Hepatic stellate cell (primary cell): ENCODE data around the gene ARL17A.
"Not testable (repeated sequence)": the region's sequence is repeated elsewhere in the genome, so short reads cannot be mapped to it uniquely, and the experiment has no call there.

ENCODE experiments used
- DNase-seq: peaks from one replicate; pipeline ENCODE4 v3.0.0; 2011; ENCODE audit warnings: low spot score

ARL17A gene

GRCh38 chr17:46579083-46580075, at the start of gene ARL17A:
Gene ARL17A, minus strand, starts transcription at chr17:46579691. Its CDS starts 3,369 bp downstream, at chr17:46576322.
- DNase-seq: not testable (repeated sequence)

GRCh38 chr17:46628753-46629436, 49.4 kb upstream of the ARL17A start:
- DNase-seq: not testable (repeated sequence)

GRCh38 chr17:46627452-46627851, 48.0 kb upstream of the ARL17A start:
- DNase-seq: not testable (repeated sequence)

GRCh38 chr17:46624726-46625125, 45.2 kb upstream of the ARL17A start:
- DNase-seq: not testable (repeated sequence)

DNA sequence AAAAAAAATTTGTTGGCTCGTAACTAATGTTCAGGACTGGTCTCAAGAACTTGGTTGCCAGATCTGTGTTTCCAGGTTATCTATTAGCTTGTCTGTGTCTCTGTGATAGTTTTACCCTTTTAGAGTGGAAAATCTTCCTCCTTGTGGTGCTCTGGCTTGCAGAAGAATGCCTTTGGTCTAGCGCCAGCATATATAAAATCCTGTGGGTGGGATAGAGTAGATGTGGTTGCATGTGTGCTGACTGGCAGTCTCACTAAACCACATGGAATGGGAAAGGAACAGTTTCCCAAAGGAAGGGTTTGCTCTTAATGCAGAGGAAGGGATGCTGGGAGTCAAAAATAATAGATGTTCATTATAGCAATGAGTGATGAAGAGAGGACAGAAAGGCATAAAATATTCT, 44.3 kb upstream of the ARL17A start:
- not testable (repeated sequence) for DNase-seq

DNA sequence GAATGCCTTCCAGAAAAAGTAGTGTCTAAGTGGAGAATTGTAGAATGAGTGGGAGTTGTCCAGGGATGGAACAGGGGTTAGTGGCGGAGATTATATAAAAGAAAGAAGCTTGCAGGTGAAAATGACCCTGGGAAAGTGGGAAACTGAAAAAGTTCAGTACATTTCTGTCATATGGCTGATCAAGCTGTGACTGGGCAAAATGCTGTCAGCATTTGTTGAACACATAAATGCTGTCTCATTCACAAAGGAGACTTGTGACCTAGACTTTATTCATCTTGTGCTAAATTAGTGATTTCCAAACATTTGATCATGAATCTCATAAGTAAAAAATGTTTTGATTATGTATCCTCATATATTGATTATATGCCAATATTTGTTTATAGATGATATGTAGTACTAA, 39.5 kb upstream of the ARL17A start:
- DNase-seq: not testable (repeated sequence)

- DNase-seq: not testable (repeated sequence)
These were observed 37.6 kb upstream of the ARL17A start for GRCh38 chr17:46617121-46617520.

DNA sequence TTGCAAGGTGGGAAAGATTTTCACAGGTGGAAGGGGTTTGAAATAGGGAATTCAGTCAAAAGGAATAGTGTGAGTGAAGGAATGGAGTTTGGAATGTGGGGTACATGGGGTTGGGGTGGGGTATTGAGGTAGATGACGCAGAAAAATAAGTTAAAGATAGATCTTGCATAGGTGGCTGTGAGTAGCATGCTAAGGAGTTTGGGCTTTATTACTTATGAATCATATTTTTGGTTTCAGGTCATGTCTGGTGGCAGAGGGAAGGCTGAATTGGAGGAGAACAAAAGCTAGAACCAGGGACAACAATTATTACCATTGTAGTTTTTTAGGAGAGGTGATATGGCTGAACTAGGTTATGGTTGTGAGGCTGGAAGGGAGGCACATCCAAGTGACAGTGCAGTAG, 34.4 kb upstream of the ARL17A start:
- DNase-seq: not testable (repeated sequence)

DNA sequence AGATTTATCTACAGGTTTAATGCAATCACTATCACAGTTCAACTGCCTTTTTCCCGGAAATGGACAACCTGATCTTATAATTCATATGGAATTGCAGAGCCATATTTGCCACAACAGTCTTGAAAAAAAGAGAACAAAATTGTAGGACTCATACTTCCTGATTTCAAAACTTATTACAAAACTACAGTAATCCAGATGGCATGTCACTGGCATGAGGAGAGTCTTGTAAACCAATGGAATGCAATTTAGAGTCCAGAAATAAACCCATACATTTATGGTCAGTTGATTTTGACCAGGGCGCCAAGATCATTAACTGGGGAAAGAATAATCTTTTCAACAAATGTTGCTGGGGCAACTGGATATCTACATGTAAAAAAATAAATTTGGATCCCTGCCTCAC, 31.8 kb upstream of the ARL17A start:
- DNase-seq: not testable (repeated sequence)

DNA sequence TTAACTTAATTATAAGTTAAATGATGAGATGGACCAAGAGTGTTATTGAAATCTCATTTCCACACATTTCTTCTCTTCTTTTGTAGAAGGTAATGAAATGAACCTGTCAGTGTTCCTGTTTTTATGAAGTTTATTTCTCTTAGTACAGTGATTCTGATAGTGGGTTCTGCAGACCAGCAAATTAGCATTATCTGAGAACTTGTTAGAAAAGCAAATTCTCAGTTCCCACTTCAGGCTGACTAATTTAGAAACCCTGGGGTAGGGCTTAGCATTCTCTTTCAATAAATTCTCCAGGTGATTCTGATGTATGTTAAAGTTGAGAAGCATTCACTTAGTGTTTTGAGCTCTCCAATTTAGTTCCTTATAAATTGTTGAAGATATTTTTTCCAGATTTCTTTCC, 23.6 kb upstream of the ARL17A start:
- not testable (repeated sequence) for DNase-seq

- DNase-seq: not testable (repeated sequence)
These were observed 21.3 kb upstream of the ARL17A start for GRCh38 chr17:46600767-46601166.

DNA sequence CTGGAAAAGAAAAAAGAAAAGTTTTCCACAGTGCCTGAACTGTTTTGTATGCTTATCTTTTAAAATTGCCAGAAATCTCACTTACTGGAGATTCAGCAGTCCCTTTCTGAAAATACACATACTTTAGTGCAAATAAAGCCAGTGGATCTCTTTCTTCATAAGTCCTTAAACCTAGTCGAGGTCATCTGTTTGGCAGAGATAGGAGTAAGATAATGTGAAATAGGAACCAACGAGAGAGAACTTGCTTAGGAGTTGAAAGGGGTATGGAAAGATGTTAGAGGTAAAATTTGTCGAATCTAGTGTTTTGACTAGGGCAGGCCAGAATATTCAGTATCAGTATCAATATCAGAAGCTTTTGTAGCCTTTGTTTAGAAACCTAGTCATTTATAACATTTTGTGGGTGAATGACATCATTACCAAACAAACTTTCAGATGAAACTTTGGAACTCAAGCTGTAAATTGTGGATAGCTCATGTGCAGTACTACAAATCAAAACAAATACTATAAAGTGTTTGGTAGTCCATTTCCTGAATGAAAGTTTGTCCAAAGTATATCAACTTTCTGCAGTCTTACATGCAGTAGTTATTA, 18.9 kb upstream of the ARL17A start:
- DNase-seq: not testable (repeated sequence)

- DNase-seq: not testable (repeated sequence)
These were observed 11.8 kb upstream of the ARL17A start for GRCh38 chr17:46591332-46591731.

GRCh38 chr17:46590157-46591146, 11.0 kb upstream of the ARL17A start, which contains the start of gene NSF:
Gene NSF, plus strand, starts transcription at chr17:46590669. Its CDS starts 107 bp downstream, at chr17:46590776.
- DNase-seq: not testable (repeated sequence)

DNA sequence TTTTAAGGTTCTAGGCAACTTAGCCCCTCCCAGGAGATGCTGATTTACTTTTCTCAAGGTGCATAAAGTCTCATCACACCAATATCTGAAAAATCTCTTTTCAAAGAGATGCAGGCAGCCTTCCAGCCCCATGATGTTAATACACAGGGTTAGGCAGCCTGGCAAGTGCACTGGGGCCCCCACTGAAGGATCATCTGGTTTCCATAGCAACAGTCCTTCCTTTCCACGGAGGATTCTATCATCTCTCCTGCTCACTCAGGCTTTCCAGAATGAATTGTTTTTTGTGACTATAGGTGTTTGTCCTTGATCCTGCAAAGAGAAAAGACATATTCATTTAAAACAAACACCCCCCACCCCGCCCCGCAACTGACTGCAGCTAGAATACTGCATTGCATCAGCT, 6.0 kb upstream of the ARL17A start:
- DNase-seq: not testable (repeated sequence)

GRCh38 chr17:46580082-46580481, 591 bp upstream of the ARL17A start:
- DNase-seq: not testable (repeated sequence)

- DNase-seq: not testable (repeated sequence)
These were observed 7.7 kb downstream of the ARL17A start for GRCh38 chr17:46571796-46572195.

DNA sequence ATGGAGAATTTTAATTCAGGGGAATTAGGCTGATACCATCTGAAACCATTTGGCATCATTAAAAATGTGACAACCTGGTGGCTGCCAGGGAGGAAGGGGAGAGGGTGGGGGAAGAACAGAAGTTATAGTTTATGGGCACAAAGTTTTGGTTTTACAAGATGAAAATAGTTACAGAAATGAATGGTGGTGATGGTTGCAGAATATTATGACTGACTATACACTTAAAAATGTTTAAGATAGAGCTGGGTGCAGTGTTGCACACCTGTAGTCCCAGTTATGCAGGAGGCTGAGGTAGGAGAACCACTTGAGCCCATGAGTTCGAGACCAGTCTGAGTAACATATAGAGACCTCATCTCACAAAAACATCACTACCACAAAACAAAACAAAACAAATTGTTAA, 12.5 kb downstream of the ARL17A start:
- DNase-seq: not testable (repeated sequence)

DNA sequence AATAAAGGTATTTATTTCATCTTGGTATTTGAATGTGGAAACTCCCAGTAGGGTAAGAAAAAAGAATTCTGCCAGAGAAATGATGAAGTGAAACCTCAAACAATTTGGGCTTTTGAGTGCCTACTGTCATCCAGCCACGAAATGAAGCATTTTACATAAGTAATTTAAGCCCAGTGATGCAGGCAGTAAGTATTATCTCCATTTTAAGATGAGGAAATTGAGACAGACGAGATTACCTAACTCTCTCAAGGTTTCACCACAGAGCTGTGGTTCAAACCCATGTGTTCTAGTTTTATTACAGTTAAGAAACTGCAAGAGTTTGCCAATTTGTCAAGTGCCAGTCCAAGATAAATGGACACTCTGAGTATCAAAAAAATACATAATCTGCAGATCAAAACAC, 13.2 kb downstream of the ARL17A start:
- DNase-seq: not testable (repeated sequence)

DNA sequence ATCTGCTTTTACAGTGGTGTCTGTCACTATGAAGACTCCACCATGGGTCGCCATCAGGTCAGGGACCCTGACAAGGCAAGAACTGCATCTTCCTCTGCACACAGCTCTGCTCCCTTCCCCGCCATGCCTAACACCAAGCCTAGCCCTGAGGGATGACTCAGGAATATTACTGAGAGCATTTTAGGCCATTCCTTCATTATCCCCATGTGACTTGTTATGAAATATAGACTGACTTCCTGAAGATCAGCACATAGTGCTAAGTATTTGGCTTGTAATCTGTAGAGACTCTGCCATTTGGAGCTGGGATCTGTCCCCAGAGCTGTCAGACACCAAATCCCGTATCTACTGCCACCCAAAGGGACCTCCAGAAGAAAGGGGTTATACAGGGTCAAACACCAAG, 19.4 kb downstream of the ARL17A start:
- not testable (repeated sequence) for DNase-seq

GRCh38 chr17:46559155-46559554, 20.3 kb downstream of the ARL17A start:
- DNase-seq: not testable (repeated sequence)
